ENCODE results near the gene LLGL1.

DNA sequence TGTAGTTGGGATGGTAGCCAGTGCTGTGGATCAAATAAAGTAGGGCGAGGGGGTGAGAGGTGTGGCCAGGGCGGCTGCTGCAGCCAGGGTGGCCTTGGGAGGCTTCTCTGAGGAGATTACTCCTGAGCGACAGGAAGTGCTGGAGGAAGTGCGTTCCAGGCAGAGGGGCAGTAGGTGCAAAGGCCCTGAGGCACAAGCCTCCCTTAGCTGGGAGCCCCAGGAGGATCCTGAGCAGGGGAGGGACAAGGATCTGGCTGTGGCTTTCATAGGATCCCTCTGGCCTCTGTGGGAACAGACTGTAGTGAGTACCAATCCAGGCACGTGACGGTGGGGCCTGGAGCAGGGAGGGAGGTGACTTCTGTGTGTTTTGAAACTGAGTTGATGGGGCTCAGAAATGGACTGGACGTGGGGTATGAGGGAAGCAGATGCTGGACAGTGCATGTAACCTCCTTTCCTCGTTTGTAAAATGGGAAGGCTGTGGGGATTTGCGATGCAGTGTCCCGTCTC is 2.8 kb downstream of the LLGL1 start:
- TF ChIP-seq EZH2 (IDR thresholded peaks at IDR 0.05; ENCODE audit: low read length, unreplicated experiment), result no peak
- TF ChIP-seq, protein P1, sequence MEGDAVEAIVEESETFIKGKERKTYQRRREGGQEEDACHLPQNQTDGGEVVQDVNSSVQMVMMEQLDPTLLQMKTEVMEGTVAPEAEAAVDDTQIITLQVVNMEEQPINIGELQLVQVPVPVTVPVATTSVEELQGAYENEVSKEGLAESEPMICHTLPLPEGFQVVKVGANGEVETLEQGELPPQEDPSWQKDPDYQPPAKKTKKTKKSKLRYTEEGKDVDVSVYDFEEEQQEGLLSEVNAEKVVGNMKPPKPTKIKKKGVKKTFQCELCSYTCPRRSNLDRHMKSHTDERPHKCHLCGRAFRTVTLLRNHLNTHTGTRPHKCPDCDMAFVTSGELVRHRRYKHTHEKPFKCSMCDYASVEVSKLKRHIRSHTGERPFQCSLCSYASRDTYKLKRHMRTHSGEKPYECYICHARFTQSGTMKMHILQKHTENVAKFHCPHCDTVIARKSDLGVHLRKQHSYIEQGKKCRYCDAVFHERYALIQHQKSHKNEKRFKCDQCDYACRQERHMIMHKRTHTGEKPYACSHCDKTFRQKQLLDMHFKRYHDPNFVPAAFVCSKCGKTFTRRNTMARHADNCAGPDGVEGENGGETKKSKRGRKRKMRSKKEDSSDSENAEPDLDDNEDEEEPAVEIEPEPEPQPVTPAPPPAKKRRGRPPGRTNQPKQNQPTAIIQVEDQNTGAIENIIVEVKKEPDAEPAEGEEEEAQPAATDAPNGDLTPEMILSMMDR (conservative IDR thresholded peaks at IDR 0.05; ENCODE audit: low read depth, low read length), result no peak
- no peak for TF ChIP-seq EZH2phosphoT487 (IDR thresholded peaks at IDR 0.05; ENCODE audit: borderline replicate concordance, low read length)
